B cell (primary cell): Measurements from ENCODE around the gene ZNF23. TPM values are rescaled to one million over a fixed set of nuclear protein-coding genes. Genes with fewer than 3 reads are reported as not detected.

Source experiments
- ATAC-seq: fragments of 200-7000 bp; cut with Tn5 transposase; one replicate; pipeline ENCODE4 v1.10.0; 2021; ENCODE audit warnings: low read depth, mild to moderate bottlenecking, moderate number of reproducible peaks, moderate library complexity
- CTCF ChIA-PET: fragments of 350-600 bp; sonication (Branson Sonifier 250); formaldehyde crosslinking; loops from one replicate; lab custom pipeline; 2021; ENCODE audit warnings: antibody characterized with exemption, inconsistent platforms; lab: Charles Lee
- POLR2A ChIA-PET: fragments of 350-600 bp; sonication (Branson Sonifier 250); formaldehyde crosslinking; loops from one replicate; lab custom pipeline; 2021; ENCODE audit warnings: antibody characterized with exemption; lab: Charles Lee
- DNase-seq: peaks from one replicate; pipeline ENCODE4 v3.0.0; 2013
- H2AFZ ChIP-seq: 2 replicates; pipeline ENCODE4 v1.6.1; 2012; ENCODE audit warnings: mild to moderate bottlenecking, low read depth, low read length; ENCODE audit not compliant: insufficient read depth, poor library complexity, severe bottlenecking
- H3K27ac ChIP-seq, 2 donors: 1 replicate in 1 of 2; 2 replicates in 1 of 2; pipeline ENCODE4 v1.5.1; 2012 to 2013; ENCODE audit warnings: low read length in 2 of 2, mild to moderate bottlenecking in 2 of 2, moderate library complexity in 1 of 2
- H3K27me3 ChIP-seq, 4 experiments: fragments of 200-600 bp in 1 of 4; sonication (generic) in 1 of 4; replicated peaks in 1 of 4; 1 replicate in 2 of 4; 2 replicates in 2 of 4; pipeline versions ENCODE4 v1.6.1 to v1.7.0; 2013 to 2016; ENCODE audit warnings: low read length in 3 of 4, mild to moderate bottlenecking in 2 of 4, mixed read lengths in 1 of 4, moderate library complexity in 1 of 4; ENCODE audit not compliant: insufficient read depth in 4 of 4, control insufficient read depth in 3 of 4; ENCODE audit errors: control extremely low read depth in 1 of 4
- H3K36me3 ChIP-seq, 2 experiments: replicated peaks in 1 of 2; 1 replicate in 1 of 2; 2 replicates in 1 of 2; pipeline versions ENCODE4 v1.6.1 to v1.7.1; 2013; ENCODE audit warnings: low read length in 1 of 2; ENCODE audit not compliant: insufficient read depth in 2 of 2, control insufficient read depth in 1 of 2; ENCODE audit errors: control extremely low read depth in 1 of 2, extremely low read depth in 1 of 2
- H3K4me1 ChIP-seq, 2 donors: fragments of 200-600 bp in 1 of 2; sonication (generic) in 1 of 2; 1 replicate in 1 of 2; 2 replicates in 1 of 2; pipeline versions ENCODE4 v1.5.1 to v1.6.1; 2013 to 2017; ENCODE audit warnings: low read length in 2 of 2; ENCODE audit not compliant: control insufficient read depth in 2 of 2, insufficient read depth in 2 of 2
- H3K4me2 ChIP-seq: replicated peaks from 2 replicates; pipeline ENCODE3; 2012; ENCODE audit warnings: mild to moderate bottlenecking, low read depth, low read length; ENCODE audit not compliant: poor library complexity, severe bottlenecking
- H3K4me3 ChIP-seq, 5 experiments: fragments of 200-600 bp in 1 of 5; sonication (generic) in 1 of 5; 1 replicate in 3 of 5; 2 replicates in 2 of 5; pipeline versions ENCODE4 v1.5.1 to v1.7.0; 2011 to 2016; ENCODE audit warnings: low read length in 4 of 5, mild to moderate bottlenecking in 4 of 5, low read depth in 2 of 5, control low read depth in 1 of 5, moderate library complexity in 1 of 5; ENCODE audit not compliant: insufficient read depth in 1 of 5; ENCODE audit errors: control extremely low read depth in 1 of 5, extremely low read depth in 1 of 5
- H3K79me2 ChIP-seq: fragments of 200-600 bp; sonication (generic); one replicate; pipeline ENCODE4 v1.6.0; 2016; ENCODE audit warnings: low read length; ENCODE audit not compliant: control insufficient read depth, insufficient read depth
- H3K9ac ChIP-seq: fragments of 200-600 bp; sonication (generic); 2 replicates; pipeline ENCODE4 v1.6.1; 2017; ENCODE audit warnings: mild to moderate bottlenecking, low read length, moderate library complexity
- H3K9me3 ChIP-seq, 3 donors: one replicate each; pipeline versions ENCODE4 v1.6.1 to v1.7.1; 2013; ENCODE audit warnings: low read length in 2 of 3; ENCODE audit not compliant: control insufficient read depth in 2 of 3, insufficient read depth in 1 of 3; ENCODE audit errors: control extremely low read depth in 1 of 3
- H4K20me1 ChIP-seq: 2 replicates; pipeline ENCODE4 v1.6.0; 2012; ENCODE audit warnings: mild to moderate bottlenecking, low read length; ENCODE audit not compliant: insufficient read depth, control insufficient read depth, poor library complexity, severe bottlenecking
- H3K27ac Mint-ChIP-seq: one replicate; pipeline ENCODE4 v1.8.0; 2021; ENCODE audit warnings: mixed read lengths
- H3K27me3 Mint-ChIP-seq: one replicate; pipeline ENCODE4 v1.8.0; 2021; ENCODE audit warnings: mixed read lengths
- H3K4me1 Mint-ChIP-seq: one replicate; pipeline ENCODE4 v1.8.0; 2021; ENCODE audit warnings: mixed read lengths
- H3K4me3 Mint-ChIP-seq: one replicate; pipeline ENCODE4 v1.8.0; 2021; ENCODE audit warnings: mixed read lengths
- H3K9me3 Mint-ChIP-seq: one replicate; pipeline ENCODE4 v1.8.0; 2022; ENCODE audit warnings: mixed read lengths; ENCODE audit not compliant: insufficient read depth
- CTCF ChIP-seq: fragments of 200-600 bp; IDR thresholded peaks from one replicate; pipeline ENCODE4 v1.8.0; 2022; ENCODE audit warnings: antibody characterized with exemption, mild to moderate bottlenecking
- EZH2 ChIP-seq: IDR thresholded peaks from 2 replicates; pipeline ENCODE4 v1.6.1; 2012; ENCODE audit warnings: borderline replicate concordance, low read depth, mild to moderate bottlenecking, moderate library complexity, low read length; ENCODE audit not compliant: insufficient read depth, poor library complexity, severe bottlenecking
- WGBS: methylation state at CpG from one replicate; pipeline ENCODE4 v1.1.5; 2013; ENCODE audit warnings: missing lambda C conversion rate; ENCODE audit not compliant: insufficient coverage; 5-methylcytosine and 5-hydroxymethylcytosine counted together
- intact Hi-C: fragments of 100-400 bp; cut with micrococcal nuclease; formaldehyde crosslinking; loops from one replicate; pipeline ENCODE4 v1.10.0; 2022
- polyA plus RNA-seq: library from polyadenylated mRNA; depleted of rRNA; stranded (reverse); fragments of >200 nt; gene quantifications from 2 replicates; pipeline ENCODE4 v1.2.3, GENCODE V29; 2012
- total RNA-seq, 2 donors: library from RNA; stranded (reverse); fragments of 120-200 nt in 1 of 2; gene quantifications; 1 replicate in 1 of 2; 2 replicates in 1 of 2; pipeline versions ENCODE4 v1.2.3 to v1.2.4, GENCODE V29; 2013 to 2022

Gene ZNF23
- total and polyA plus RNA-seq, 2 donors (not counting 1 experiment from before 2014, with no cell fraction given): 8.4 to 15.0 TPM

GRCh38 chr16:71493213-71493612, 31.2 kb upstream of the ZNF23 start:
- no peak overlapping the region for H3K4me3 Mint-ChIP-seq
- no peak for ATAC-seq
- no peak for DNase-seq
- Histone ChIP-seq H3K4me1 (no peaks in the 10 kb centered on the region), H3K27ac (no peak overlapping the region), H3K27me3 (no peaks in the 10 kb centered on the region), H3K9me3 (no peaks in the 10 kb centered on the region), H3K9ac (no peak overlapping the region), H4K20me1 (no peaks in the 10 kb centered on the region), H3K79me2 (no peaks in the 10 kb centered on the region), H3K4me3 (no peak overlapping the region), H3K4me2 (no peak overlapping the region), H2AFZ (no peak overlapping the region), H3K36me3 (no peaks in the 10 kb centered on the region)
- intact Hi-C loops: no loop called here
- WGBS: 71% methylated on average over 1 of the region's 3 CpGs
- H3K9me3 Mint-ChIP-seq: no peaks in the 10 kb centered on the region
- H3K27me3 Mint-ChIP-seq: peaks cover 10% of the 10 kb centered on the region
- CTCF ChIA-PET: interaction anchor here (0.8 to 1.4 kb wide), 3 partner anchors 62 to 86 kb away, joined by 3 to 8 read pairs (median 3); no protein-coding TSS in a partner anchor
- TF ChIP-seq EZH2: no peak
- no peak for TF ChIP-seq CTCF
- no peaks in the 10 kb centered on the region for H3K4me1 Mint-ChIP-seq
- no peak overlapping the region for H3K27ac Mint-ChIP-seq
- POLR2A ChIA-PET: no interaction called here

DNA sequence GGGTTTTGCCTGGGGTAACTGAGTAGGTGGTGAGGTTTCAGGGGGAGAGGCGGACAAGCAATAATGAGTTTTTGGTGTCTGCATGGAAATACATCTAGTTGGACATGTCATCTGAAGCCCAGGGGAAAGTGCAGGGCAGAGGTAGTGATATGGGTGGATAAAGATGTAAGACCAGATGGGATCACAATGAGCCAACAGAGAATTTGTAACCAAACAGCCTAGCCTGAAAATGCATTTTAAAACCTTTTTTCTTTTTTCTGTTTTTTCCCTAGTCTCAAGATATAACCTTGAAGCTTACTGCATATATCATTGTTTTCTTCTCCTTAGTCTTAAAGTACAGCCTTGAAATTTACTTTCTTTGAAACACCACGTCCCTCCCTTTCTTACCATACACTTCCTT, 30.7 kb upstream of the ZNF23 start:
- H3K27ac Mint-ChIP-seq: no peak overlapping the region
- Histone ChIP-seq H3K9me3 (no peaks in the 10 kb centered on the region), H3K27ac (no peak overlapping the region), H3K4me1 (no peaks in the 10 kb centered on the region), H3K79me2 (no peaks in the 10 kb centered on the region), H3K36me3 (no peaks in the 10 kb centered on the region), H3K4me3 (no peak overlapping the region), H3K27me3 (no peaks in the 10 kb centered on the region), H4K20me1 (no peaks in the 10 kb centered on the region), H2AFZ (no peak overlapping the region), H3K9ac (no peak overlapping the region), H3K4me2 (no peak overlapping the region)
- POLR2A ChIA-PET: no interaction called here
- CTCF ChIA-PET: interaction anchor here (0.9 to 1.6 kb wide), 3 partner anchors 79 to 118 kb away, joined by 3 to 8 read pairs (median 5); no protein-coding TSS in a partner anchor
- TF ChIP-seq CTCF (no peak), EZH2 (no peak)
- no peak for ATAC-seq
- no peaks in the 10 kb centered on the region for H3K9me3 Mint-ChIP-seq
- no CpG with 5 or more reads among the region's 2 CpGs for WGBS
- intact Hi-C loops: no loop called here
- no peaks in the 10 kb centered on the region for H3K4me1 Mint-ChIP-seq
- no peak for DNase-seq
- H3K4me3 Mint-ChIP-seq: no peak overlapping the region
- peaks cover 9% of the 10 kb centered on the region for H3K27me3 Mint-ChIP-seq
